Ectodermal cell (in vitro differentiated cells): ENCODE results near the gene WFS1.
A peak's percentile ranks its signal among the peaks of the same experiment; 100 is the strongest.

Experiments
- H3K27ac ChIP-seq: 2 replicates; pipeline ENCODE4 v1.7.0; 2013; ENCODE audit warnings: mild to moderate bottlenecking, low read depth, low read length; ENCODE audit not compliant: insufficient read depth, poor library complexity, severe bottlenecking
- H3K27me3 ChIP-seq: 2 replicates; pipeline ENCODE4 v1.7.0; 2013; ENCODE audit warnings: mild to moderate bottlenecking, low read length; ENCODE audit not compliant: insufficient read depth, control insufficient read depth, poor library complexity, severe bottlenecking
- H3K36me3 ChIP-seq: one replicate; pipeline ENCODE4 v1.7.0; 2013; ENCODE audit warnings: low read length; ENCODE audit not compliant: control insufficient read depth, insufficient read depth
- H3K4me1 ChIP-seq: one replicate; pipeline ENCODE4 v1.7.0; 2013; ENCODE audit warnings: low read length; ENCODE audit not compliant: control insufficient read depth, insufficient read depth
- H3K4me3 ChIP-seq: 2 replicates; pipeline ENCODE4 v1.7.0; 2013; ENCODE audit warnings: low read depth, low read length, control low read depth; ENCODE audit not compliant: insufficient read depth
- H3K9me3 ChIP-seq: 2 replicates; pipeline ENCODE4 v1.7.0; 2013; ENCODE audit warnings: mild to moderate bottlenecking, low read length, moderate library complexity; ENCODE audit not compliant: control insufficient read depth
- WGBS, 2 experiments: methylation state at CpG; one replicate each; pipeline ENCODE4 v1.1.7; 2013; ENCODE audit warnings: missing lambda C conversion rate in 2 of 2; 5-methylcytosine and 5-hydroxymethylcytosine counted together

Gene WFS1

GRCh38 chr4:6259886-6260285, 9.8 kb upstream of the WFS1 start:
- H3K27me3 ChIP-seq, result no peaks in the 10 kb centered on the region
- H3K4me3 ChIP-seq, result no peak overlapping the region
- H3K36me3 ChIP-seq, result no peaks in the 10 kb centered on the region

GRCh38 chr4:6262176-6262575, 7.5 kb upstream of the WFS1 start:
- whole genome bisulfite sequencing, 2 experiments, result 90 to 91% methylated on average over 12 of the region's 12 CpGs
- no peak overlapping the region for H3K4me3 ChIP-seq
- peaks cover 9% of the 10 kb centered on the region for H3K4me1 ChIP-seq
- H3K27me3 ChIP-seq, result no peaks in the 10 kb centered on the region
- H3K9me3 ChIP-seq, result no peaks in the 10 kb centered on the region
- H3K36me3 ChIP-seq, result no peaks in the 10 kb centered on the region
- no peak overlapping the region for H3K27ac ChIP-seq

More at GRCh38 chr4:6259886-6260285, 9.8 kb upstream of the WFS1 start:
- no peak overlapping the region for H3K27ac ChIP-seq
- no peaks in the 10 kb centered on the region for H3K9me3 ChIP-seq
- WGBS, 2 experiments, result 92% methylated on average over 8 of the region's 8 CpGs
- peaks cover 11% of the 10 kb centered on the region for H3K4me1 ChIP-seq

- Histone ChIP-seq H3K27me3 (peaks cover 2% of the 10 kb centered on the region), H3K27ac (no peak overlapping the region), H3K4me3 (no peak overlapping the region), H3K4me1 (peaks cover 7% of the 10 kb centered on the region), H3K36me3 (no peaks in the 10 kb centered on the region), H3K9me3 (no peaks in the 10 kb centered on the region)
- WGBS, 2 experiments, result 81 to 83% methylated on average over 10 of the region's 10 CpGs
Observed at GRCh38 chr4:6262847-6263487, 6.7 kb upstream of the WFS1 start.

GRCh38 chr4:6263526-6264224, 6.0 kb upstream of the WFS1 start:
- no peak overlapping the region for H3K4me3 ChIP-seq
- no peaks in the 10 kb centered on the region for H3K36me3 ChIP-seq
- H3K27ac ChIP-seq, result no peak overlapping the region
- peaks cover 7% of the 10 kb centered on the region for H3K4me1 ChIP-seq
- no peaks in the 10 kb centered on the region for H3K9me3 ChIP-seq
- WGBS, 2 experiments, result 93 to 94% methylated on average over 15 of the region's 15 CpGs
- peaks cover 6% of the 10 kb centered on the region for H3K27me3 ChIP-seq

- Histone ChIP-seq H3K27ac (no peak overlapping the region), H3K9me3 (no peaks in the 10 kb centered on the region), H3K4me1 (peaks cover 7% of the 10 kb centered on the region), H3K27me3 (peaks cover 6% of the 10 kb centered on the region), H3K36me3 (no peaks in the 10 kb centered on the region), H3K4me3 (no peak overlapping the region)
- WGBS, 2 experiments, result 76 to 80% methylated on average over 3 of the region's 3 CpGs
Observed at GRCh38 chr4:6264225-6264540, 5.5 kb upstream of the WFS1 start.

- H3K27me3 ChIP-seq, result peaks cover 6% of the 10 kb centered on the region
- no peaks in the 10 kb centered on the region for H3K9me3 ChIP-seq
- H3K36me3 ChIP-seq, result no peaks in the 10 kb centered on the region
- 92 to 95% methylated on average over 3 of the region's 3 CpGs for WGBS, 2 experiments
- no peaks in the 10 kb centered on the region for H3K4me1 ChIP-seq
- no peak overlapping the region for H3K27ac ChIP-seq
- H3K4me3 ChIP-seq, result no peak overlapping the region
Observed at GRCh38 chr4:6265546-6265945, 4.1 kb upstream of the WFS1 start.

- Histone ChIP-seq H3K9me3 (no peaks in the 10 kb centered on the region), H3K27me3 (peaks cover 8% of the 10 kb centered on the region), H3K4me1 (peaks cover 5% of the 10 kb centered on the region), H3K4me3 (no peak overlapping the region), H3K36me3 (no peaks in the 10 kb centered on the region), H3K27ac (no peak overlapping the region)
- 85 to 94% methylated on average over 3 of the region's 3 CpGs for WGBS, 2 experiments
Observed at GRCh38 chr4:6267573-6267972, 2.1 kb upstream of the WFS1 start.

- Histone ChIP-seq H3K4me1 (peaks cover 12% of the 10 kb centered on the region), H3K4me3 (peak overlapping the region; percentile 14)
Observed at GRCh38 chr4:6268650-6269615, 717 bp upstream of the WFS1 start.

GRCh38 chr4:6270636-6271121, 1.0 kb downstream of the WFS1 start:
- Histone ChIP-seq H3K4me1 (peaks cover 12% of the 10 kb centered on the region), H3K9me3 (no peaks in the 10 kb centered on the region), H3K27me3 (peaks cover 8% of the 10 kb centered on the region), H3K36me3 (no peaks in the 10 kb centered on the region), H3K27ac (no peak overlapping the region), H3K4me3 (peak overlapping the region; percentile 79)
- WGBS, 2 experiments, result 51 to 53% methylated on average over 8 of the region's 8 CpGs

More at GRCh38 chr4:6268650-6269615, 717 bp upstream of the WFS1 start:
- 33% methylated on average over 32 of the region's 32 CpGs for WGBS, 2 experiments
- no peaks in the 10 kb centered on the region for H3K9me3 ChIP-seq
- no peak overlapping the region for H3K27ac ChIP-seq
- peaks cover 8% of the 10 kb centered on the region for H3K27me3 ChIP-seq
- H3K36me3 ChIP-seq, result no peaks in the 10 kb centered on the region

- no peaks in the 10 kb centered on the region for H3K9me3 ChIP-seq
- H3K27ac ChIP-seq, result no peak overlapping the region
- WGBS, 2 experiments, result 84 to 89% methylated on average over 9 of the region's 9 CpGs
- H3K27me3 ChIP-seq, result peaks cover 8% of the 10 kb centered on the region
- H3K36me3 ChIP-seq, result no peaks in the 10 kb centered on the region
- H3K4me1 ChIP-seq, result peaks cover 16% of the 10 kb centered on the region
- no peak overlapping the region for H3K4me3 ChIP-seq
Observed at GRCh38 chr4:6271206-6271605, 1.6 kb downstream of the WFS1 start.
